ENCODE measurements around the gene ZNF385C. TPM values are rescaled to one million over a fixed set of nuclear protein-coding genes. Genes with fewer than 3 reads are reported as not detected.
"Not testable (repeated sequence)": the region's sequence is repeated elsewhere in the genome, so short reads cannot be mapped to it uniquely, and the experiment has no call there.

ZNF385C gene
- total RNA-seq: 1 to 10 TPM in 1 of 2 donors, not detected in 1; 1.3 TPM

DNA sequence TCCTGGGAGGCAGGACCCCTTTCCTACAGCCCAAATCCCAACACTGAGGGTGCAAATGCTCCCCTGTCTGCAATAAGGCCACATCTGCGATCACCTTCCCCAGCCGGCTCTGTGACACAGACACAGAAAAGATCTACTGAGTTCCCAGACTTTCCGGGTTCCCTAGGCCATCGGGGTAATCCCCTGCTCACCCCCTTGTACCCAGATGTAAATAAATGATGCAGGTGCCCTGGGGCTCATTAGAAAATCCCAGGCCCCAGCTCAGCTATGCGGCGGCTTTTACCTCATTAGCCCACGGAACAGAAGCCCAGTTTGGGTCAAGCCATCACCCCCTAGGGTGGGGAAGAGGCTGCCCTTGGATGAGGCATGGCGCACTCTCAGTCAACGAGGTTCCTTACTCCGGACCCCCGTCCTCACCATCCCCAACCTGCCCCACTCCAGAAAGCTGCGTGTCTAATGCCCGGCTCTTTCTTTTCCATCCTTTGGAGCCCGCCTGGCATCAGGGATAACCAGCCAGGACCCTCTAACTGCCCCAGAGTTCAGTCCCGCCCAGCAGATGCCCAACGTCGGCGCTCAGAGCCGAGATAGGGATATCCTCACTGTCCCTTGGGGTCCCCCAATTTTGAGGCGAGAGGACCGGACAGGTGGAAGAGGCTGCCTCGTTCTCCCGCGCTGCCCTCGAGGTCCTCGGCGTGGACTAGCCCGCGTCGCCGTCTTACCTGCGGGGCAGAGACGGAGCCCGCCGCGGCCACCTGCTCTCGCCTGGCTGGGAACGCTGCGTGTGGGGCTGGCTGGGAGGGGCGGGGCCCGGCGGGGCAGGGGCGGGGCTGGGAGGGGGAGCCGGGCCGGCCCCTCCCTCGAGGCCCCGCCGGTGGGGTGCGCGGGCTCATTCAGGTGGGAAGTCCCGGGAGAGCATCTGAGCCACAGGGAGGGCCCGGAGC lies at the start of gene ZNF385C:
Gene ZNF385C (minus strand): TSS at position 783 of the 941 bp plus-strand sequence. CDS start 35,417 bp downstream, outside the sequence.
- Histone ChIP-seq H3K4me1 (peaks cover 11% of the 10 kb centered on the region), H3K27me3 (no peaks in the 10 kb centered on the region), H3K4me3 (no peak within 1 kb of the TSS), H3K9me3 (no peaks in the 10 kb centered on the region), H3K36me3 (replicated peaks in 1 of 2; ENCODE audit: insufficient read depth in 1 of 2, low read depth in 2 of 2) (no peaks in the 10 kb centered on the region), H3K27ac (no peak within 1 kb of the TSS)
- peak; percentile 72 for ATAC-seq
- no peak for TF ChIP-seq POLR2A (IDR thresholded peaks at IDR 0.05)
- TF ChIP-seq, protein P1, sequence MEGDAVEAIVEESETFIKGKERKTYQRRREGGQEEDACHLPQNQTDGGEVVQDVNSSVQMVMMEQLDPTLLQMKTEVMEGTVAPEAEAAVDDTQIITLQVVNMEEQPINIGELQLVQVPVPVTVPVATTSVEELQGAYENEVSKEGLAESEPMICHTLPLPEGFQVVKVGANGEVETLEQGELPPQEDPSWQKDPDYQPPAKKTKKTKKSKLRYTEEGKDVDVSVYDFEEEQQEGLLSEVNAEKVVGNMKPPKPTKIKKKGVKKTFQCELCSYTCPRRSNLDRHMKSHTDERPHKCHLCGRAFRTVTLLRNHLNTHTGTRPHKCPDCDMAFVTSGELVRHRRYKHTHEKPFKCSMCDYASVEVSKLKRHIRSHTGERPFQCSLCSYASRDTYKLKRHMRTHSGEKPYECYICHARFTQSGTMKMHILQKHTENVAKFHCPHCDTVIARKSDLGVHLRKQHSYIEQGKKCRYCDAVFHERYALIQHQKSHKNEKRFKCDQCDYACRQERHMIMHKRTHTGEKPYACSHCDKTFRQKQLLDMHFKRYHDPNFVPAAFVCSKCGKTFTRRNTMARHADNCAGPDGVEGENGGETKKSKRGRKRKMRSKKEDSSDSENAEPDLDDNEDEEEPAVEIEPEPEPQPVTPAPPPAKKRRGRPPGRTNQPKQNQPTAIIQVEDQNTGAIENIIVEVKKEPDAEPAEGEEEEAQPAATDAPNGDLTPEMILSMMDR (IDR thresholded peaks at IDR 0.05): no peak
- 18 to 37% methylated on average over 19 to 44 of the region's 52 CpGs for WGBS, 2 donors
- intact Hi-C loops (cut with DNase I): no loop called here
- peak in 3 of 4 donors; percentile 34 to 56 (median 41) for DNase-seq

- H3K27ac ChIP-seq: no peak overlapping the region
- H3K4me3 ChIP-seq: no peak overlapping the region
- TF ChIP-seq POLR2A (IDR thresholded peaks at IDR 0.05): no peak
- TF ChIP-seq, protein P1 (IDR thresholded peaks at IDR 0.05): no peak
- ATAC-seq: no peak
- H3K9me3 ChIP-seq: no peaks in the 10 kb centered on the region
- 85 to 87% methylated on average over 13 of the region's 13 CpGs for WGBS, 2 donors
- H3K27me3 ChIP-seq: no peaks in the 10 kb centered on the region
- DNase-seq: no peak
- intact Hi-C loops (cut with DNase I): no loop called here
- peaks cover 0 to 4% of the 10 kb centered on the region in 2 donors for H3K36me3 ChIP-seq (replicated peaks in 1 of 2; ENCODE audit: insufficient read depth in 1 of 2, low read depth in 2 of 2)
- peaks cover 12% of the 10 kb centered on the region for H3K4me1 ChIP-seq
Observed at GRCh38 chr17:42146911-42147607, 48.8 kb upstream of the ZNF385C start.

DNA sequence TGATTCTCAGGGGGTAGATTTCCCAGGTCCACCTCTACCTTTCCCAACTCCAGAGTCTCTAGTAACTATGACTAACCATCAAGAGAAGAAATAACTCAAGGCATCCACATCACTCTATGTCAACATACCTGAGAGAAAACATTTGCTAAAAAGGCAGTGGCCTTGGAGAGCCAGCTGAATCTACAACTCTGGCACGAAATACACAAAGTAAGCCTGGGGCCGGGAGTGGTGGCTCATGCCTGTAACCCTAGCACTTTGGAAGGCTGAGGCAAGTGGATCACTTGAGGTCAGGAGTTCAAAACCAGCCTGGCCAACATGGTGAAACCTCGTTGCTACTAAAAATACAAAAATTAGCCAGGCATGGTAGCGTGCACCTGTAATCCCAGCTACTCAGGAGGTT lies 44.9 kb upstream of the ZNF385C start:
- H3K9me3 ChIP-seq; H3K4me3 ChIP-seq; H3K27me3 ChIP-seq; intact Hi-C loops (cut with DNase I); H3K36me3 ChIP-seq (replicated peaks in 1 of 2; ENCODE audit: insufficient read depth in 1 of 2, low read depth in 2 of 2): not testable (repeated sequence)
- WGBS, 2 donors: 29 to 30% methylated on average over 4 of the region's 4 CpGs
- peaks cover 31% of the 10 kb centered on the region for H3K4me1 ChIP-seq
- peak overlapping the region in 3 of 4 donors; percentile 33 to 60 (median 53) for H3K27ac ChIP-seq
- peak; percentile 40 to 77 (median 65) for DNase-seq
- peak; percentile 67 for ATAC-seq

GRCh38 chr17:42142371-42142896 lies 44.2 kb upstream of the ZNF385C start:
- intact Hi-C loops (cut with DNase I): no loop called here
- Histone ChIP-seq H3K4me1 (peaks cover 38% of the 10 kb centered on the region), H3K4me3 (no peak overlapping the region), H3K27me3 (no peaks in the 10 kb centered on the region), H3K9me3 (no peaks in the 10 kb centered on the region), H3K27ac (peak overlapping the region in 2 of 4 donors; percentile 31 to 60), H3K36me3 (replicated peaks in 1 of 2; ENCODE audit: insufficient read depth in 1 of 2, low read depth in 2 of 2) (peaks cover 0 to 4% of the 10 kb centered on the region in 2 donors)
- TF ChIP-seq, protein P1 (IDR thresholded peaks at IDR 0.05): no peak
- TF ChIP-seq POLR2A (IDR thresholded peaks at IDR 0.05): no peak
- ATAC-seq (no peak), DNase-seq (no peak)
- WGBS, 2 donors: 76 to 81% methylated on average over 4 to 7 of the region's 7 CpGs

GRCh38 chr17:42141382-42141781 lies 43.1 kb upstream of the ZNF385C start:
- intact Hi-C loops (cut with DNase I): no loop called here
- peaks cover 48% of the 10 kb centered on the region for H3K4me1 ChIP-seq
- H3K27ac ChIP-seq: no peak overlapping the region
- no peak for ATAC-seq
- DNase-seq: no peak
- 66 to 77% methylated on average over 4 to 8 of the region's 8 CpGs for WGBS, 2 donors
- TF ChIP-seq POLR2A (IDR thresholded peaks at IDR 0.05): no peak
- TF ChIP-seq, protein P1 (IDR thresholded peaks at IDR 0.05): no peak
- H3K36me3 ChIP-seq (replicated peaks in 1 of 2; ENCODE audit: insufficient read depth in 1 of 2, low read depth in 2 of 2): peaks cover 0 to 4% of the 10 kb centered on the region in 2 donors
- H3K9me3 ChIP-seq: no peaks in the 10 kb centered on the region
- H3K4me3 ChIP-seq: no peak overlapping the region
- H3K27me3 ChIP-seq: no peaks in the 10 kb centered on the region

DNA sequence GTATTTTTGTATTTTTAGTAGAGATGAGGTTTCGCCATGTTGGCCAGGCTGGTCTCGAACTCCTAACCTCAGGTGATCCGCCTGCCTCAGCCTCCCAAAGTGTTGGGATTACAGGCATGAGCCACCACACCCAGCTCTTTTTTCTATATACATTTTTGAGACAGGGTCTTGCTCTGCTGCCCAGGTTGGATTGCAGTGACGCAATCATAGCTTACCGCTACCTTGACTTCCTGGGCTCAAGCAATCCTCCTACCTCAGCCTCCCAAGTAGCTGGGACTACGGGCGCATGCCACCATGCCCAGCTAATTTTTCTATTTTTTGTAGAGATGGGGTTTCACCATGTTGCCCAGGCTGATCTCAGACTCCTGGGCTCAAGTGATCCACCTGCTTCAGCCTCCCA lies 42.4 kb upstream of the ZNF385C start:
- DNase-seq; intact Hi-C loops (cut with DNase I); H3K27me3 ChIP-seq; ATAC-seq; H3K9me3 ChIP-seq; H3K4me3 ChIP-seq; H3K36me3 ChIP-seq (replicated peaks in 1 of 2; ENCODE audit: insufficient read depth in 1 of 2, low read depth in 2 of 2); H3K27ac ChIP-seq: not testable (repeated sequence)
- H3K4me1 ChIP-seq: peaks cover 55% of the 10 kb centered on the region
- WGBS, 2 donors: 93 to 99% methylated on average over 7 of the region's 7 CpGs

Measured in body of pancreas (tissue), 4 donors.